Epithelial cell of proximal tubule (primary cell): ENCODE measurements around the gene RNF103. TPM values are rescaled to one million over a fixed set of nuclear protein-coding genes. Genes with fewer than 3 reads are reported as not detected.
"Not testable (repeated sequence)": the region's sequence is repeated elsewhere in the genome, so short reads cannot be mapped to it uniquely, and the experiment has no call there.

ENCODE experiments used
- DNase-seq: peaks from one replicate; pipeline ENCODE4 v3.0.0-alpha.2; 2011; ENCODE audit warnings: low read depth
- H3K4me3 ChIP-seq: 2 replicates; pipeline ENCODE4 v1.5.1; 2011; ENCODE audit warnings: low read depth, mild to moderate bottlenecking, low read length
- total RNA-seq: library from RNA; depleted of rRNA; stranded (reverse); fragments of >200 nt; gene quantifications from 2 replicates; pipeline ENCODE4 v1.2.3, GENCODE V29; 2015
- TF ChIP-seq, protein P1 (sequence below): conservative IDR thresholded peaks from 2 replicates; pipeline ENCODE4 v1.5.1; 2012; ENCODE audit warnings: low read depth, mild to moderate bottlenecking, low read length

The RNF103 gene
- 10.0 and 11.1 TPM in 2 replicates for total RNA-seq

- TF ChIP-seq, protein P1, sequence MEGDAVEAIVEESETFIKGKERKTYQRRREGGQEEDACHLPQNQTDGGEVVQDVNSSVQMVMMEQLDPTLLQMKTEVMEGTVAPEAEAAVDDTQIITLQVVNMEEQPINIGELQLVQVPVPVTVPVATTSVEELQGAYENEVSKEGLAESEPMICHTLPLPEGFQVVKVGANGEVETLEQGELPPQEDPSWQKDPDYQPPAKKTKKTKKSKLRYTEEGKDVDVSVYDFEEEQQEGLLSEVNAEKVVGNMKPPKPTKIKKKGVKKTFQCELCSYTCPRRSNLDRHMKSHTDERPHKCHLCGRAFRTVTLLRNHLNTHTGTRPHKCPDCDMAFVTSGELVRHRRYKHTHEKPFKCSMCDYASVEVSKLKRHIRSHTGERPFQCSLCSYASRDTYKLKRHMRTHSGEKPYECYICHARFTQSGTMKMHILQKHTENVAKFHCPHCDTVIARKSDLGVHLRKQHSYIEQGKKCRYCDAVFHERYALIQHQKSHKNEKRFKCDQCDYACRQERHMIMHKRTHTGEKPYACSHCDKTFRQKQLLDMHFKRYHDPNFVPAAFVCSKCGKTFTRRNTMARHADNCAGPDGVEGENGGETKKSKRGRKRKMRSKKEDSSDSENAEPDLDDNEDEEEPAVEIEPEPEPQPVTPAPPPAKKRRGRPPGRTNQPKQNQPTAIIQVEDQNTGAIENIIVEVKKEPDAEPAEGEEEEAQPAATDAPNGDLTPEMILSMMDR: no peak
- peak within 1 kb of the TSS; percentile 90 for H3K4me3 ChIP-seq
- no peak for DNase-seq
Observed at GRCh38 chr2:86623494-86624266, at the start of gene RNF103. Gene RNF103 (minus strand): TSS chr2:86623865. CDS start chr2:86622886, 979 bp downstream.

GRCh38 chr2:86673011-86673410 is 49.3 kb upstream of the RNF103 start:
- no peak for DNase-seq
- TF ChIP-seq, protein P1: no peak
- H3K4me3 ChIP-seq: no peak overlapping the region

DNA sequence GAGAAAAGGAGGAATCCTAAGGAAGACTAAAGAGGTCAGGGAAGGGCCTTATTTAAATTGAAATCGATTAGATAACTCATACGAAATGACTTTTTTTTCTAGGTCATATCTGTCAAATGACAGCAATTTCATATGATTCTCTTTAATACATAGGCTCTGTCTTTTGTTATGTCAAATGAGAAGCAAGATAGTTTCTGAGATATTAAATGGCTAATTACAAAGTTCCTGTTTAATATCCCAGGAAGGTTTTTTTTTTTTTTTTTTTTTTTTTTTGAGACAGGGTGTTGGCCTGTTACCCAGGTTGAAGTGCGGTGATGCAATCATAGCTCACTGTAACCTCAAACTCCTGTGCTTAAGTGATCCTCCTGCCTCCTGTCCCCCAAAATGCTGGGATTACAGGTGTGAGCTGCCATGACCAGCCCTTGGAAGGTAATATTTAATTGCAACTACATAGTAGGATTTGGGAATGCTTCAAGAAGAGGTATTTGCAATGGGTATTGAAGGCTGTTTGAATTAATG is 48.4 kb upstream of the RNF103 start:
- no peak overlapping the region for H3K4me3 ChIP-seq
- no peak for DNase-seq
- TF ChIP-seq, protein P1: no peak

GRCh38 chr2:86671337-86671981 is 47.8 kb upstream of the RNF103 start:
- no peak overlapping the region for H3K4me3 ChIP-seq
- TF ChIP-seq, protein P1: no peak
- no peak for DNase-seq

DNA sequence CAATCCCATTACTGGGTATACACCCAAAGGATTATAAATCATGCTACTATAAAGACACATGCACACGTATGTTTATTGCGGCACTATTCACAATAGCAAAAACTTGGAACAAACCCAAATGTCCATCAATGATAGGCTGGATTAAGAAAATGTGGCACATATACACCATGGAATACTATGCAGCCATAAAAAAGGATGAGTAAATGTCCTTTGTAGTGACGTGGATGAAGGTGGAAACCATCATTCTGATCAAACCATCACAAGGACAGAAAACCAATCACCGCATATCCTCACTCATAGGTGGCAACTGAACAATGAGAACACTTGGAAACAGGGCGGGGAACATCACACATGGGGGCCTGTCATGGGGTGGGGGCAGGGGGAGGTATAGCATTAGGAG is 45.7 kb upstream of the RNF103 start:
- not testable (repeated sequence) for DNase-seq, H3K4me3 ChIP-seq

DNA sequence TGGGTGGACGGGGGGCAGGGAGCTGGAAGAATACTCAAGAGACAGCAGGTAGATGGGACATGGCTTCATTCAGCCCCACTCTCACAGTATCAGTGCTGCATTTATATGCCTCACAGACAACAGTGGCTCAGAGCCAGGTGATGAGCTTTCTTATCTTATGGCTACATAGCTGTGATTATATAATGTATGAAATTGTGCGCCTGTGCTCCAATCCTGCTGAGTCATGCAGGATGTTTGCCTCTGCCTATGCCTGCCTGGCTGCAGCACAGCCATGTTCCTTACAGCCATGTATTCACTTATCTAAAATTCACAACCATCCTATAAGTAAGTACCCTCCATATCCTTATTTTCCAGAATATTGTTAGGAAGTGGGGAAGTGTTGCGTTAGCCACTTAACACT is 37.7 kb upstream of the RNF103 start:
- H3K4me3 ChIP-seq: no peak overlapping the region
- TF ChIP-seq, protein P1: no peak
- no peak for DNase-seq

DNA sequence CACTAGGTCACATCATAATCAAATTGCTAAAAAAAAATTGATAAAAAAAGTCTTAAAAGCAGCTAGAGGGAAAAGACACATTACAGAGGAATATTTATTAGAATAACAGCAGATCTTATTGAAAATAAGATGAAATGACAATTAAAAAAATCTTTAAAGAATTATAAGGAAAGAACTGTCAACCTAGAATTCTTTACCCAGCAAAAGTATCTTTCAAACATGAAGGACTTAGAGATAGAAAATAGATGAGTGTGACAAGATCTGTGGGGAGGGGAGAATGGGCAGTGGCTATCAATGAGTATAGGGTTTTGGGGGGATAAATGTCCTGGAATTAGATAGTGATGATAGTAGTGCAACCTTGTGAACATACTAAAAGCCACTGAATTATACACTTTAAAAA is 26.5 kb upstream of the RNF103 start:
- TF ChIP-seq, protein P1: no peak
- H3K4me3 ChIP-seq: no peak overlapping the region
- no peak for DNase-seq
